A549 treated with dexamethasone at 1 μM for 4 hours (cell line): Measurements from ENCODE around the gene HARBI1. TPM values are rescaled to one million over a fixed set of nuclear protein-coding genes. Genes with fewer than 3 reads are reported as not detected.

Experiments used
- total RNA-seq: library from RNA; stranded (reverse); fragments of 200-300 nt; extraction: Qiagen RNA extraction; gene quantifications from 5 replicates; pipeline ENCODE4 v1.2.3, GENCODE V29; 2022

Gene HARBI1, protein sequence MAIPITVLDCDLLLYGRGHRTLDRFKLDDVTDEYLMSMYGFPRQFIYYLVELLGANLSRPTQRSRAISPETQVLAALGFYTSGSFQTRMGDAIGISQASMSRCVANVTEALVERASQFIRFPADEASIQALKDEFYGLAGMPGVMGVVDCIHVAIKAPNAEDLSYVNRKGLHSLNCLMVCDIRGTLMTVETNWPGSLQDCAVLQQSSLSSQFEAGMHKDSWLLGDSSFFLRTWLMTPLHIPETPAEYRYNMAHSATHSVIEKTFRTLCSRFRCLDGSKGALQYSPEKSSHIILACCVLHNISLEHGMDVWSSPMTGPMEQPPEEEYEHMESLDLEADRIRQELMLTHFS
- 4.7 to 6.2 TPM (median 5.5 TPM) in 5 replicates for total RNA-seq

DNA sequence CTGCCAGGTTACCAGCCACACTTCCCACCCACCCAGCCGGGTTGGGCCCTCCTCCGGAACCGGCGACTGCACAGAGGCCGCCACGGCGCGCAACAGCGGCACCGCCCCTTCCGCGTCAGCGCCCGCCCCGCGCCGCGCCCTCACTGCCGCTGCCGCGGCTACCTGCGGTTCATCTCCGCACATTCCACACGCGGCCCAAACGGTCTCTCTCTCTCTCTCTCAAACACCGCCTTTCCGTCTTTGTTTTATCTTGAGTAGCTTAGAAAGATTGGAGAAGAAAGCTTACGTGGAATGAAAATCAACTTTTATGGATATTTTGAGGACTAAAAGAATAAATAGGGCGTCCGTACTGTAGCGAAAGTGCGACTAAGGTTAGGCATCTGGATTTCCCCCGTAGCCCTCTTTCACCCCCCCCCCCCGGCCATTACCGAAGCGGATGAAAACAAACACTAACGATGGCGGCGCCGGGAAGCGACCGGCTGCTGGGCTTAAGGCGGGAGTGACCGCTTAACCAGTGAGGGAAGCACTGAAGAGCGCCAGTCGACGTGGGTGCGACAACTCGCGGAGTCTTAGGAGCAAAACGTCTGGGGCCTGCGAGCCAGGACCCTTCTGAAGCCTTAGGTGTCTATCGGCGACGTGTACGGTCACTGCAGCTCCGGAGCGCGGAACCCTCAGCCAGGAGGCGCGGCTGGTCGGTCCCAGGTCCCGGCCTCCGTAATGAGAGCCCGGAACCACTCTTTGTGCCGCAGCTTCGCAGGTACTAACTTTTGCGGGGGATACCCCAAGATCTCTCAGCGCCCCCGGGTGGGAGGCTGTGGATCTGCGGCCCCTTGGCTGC is at the start of gene HARBI1, which contains the start of gene ATG13:
TSS of gene HARBI1 (minus strand) at position 94 of the 838 bp plus-strand sequence. CDS start 990 bp downstream, outside the sequence.
TSS of gene ATG13 (plus strand) at position 420 of the 838 bp plus-strand sequence. CDS start 26,739 bp downstream, outside the sequence.

DNA sequence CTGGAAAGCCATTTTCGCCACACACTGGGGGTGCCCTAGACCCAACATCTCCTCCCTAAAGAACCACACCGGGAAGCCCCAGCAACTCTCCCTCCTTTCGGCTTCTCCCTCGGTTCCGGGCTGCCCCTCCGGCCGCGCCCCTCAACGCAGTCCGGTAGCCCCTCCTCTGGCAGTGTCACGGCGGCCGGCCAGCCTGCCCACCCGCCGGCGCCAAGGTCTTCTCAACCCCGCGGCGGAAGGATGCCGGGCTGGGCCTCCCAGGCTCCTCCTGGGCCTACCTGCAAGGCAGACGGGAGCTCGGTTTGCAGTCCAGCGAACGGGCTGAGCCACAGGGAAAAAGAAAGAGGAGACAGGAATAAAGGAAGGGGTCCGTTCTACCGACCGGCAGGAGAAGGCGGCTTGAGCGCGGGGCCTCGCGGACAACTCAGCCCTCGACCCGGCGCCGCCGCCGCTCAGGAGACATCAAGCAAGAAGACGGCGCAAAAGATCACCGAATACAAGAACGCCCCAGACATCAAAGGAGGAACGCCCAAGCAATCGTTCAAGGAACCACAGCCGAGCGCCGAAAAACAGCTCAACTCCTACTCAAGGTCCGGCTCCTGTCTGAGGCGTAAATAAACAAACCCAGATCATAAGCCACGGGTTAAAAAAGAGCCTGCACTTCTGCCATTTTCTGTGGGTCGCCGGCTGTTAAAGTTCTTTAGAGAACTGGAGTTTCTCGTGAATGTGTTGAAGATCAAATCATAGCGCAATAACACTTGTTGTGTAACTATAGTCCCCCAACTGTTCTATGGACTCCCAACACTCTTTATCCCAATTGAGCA is 23.3 kb downstream of the HARBI1 start, which contains the start of gene AMBRA1:
TSS of gene AMBRA1 (minus strand) at position 474 of the 824 bp plus-strand sequence. CDS start 45,643 bp downstream, outside the sequence.

Other genes starting within 250 kb of the HARBI1 start
- gene MDK, start 235.6 kb downstream of the HARBI1 start, total RNA-seq, result 14.5 to 20.6 TPM (median 20.0 TPM) in 5 replicates
- gene CHRM4, start 225.5 kb downstream of the HARBI1 start, total RNA-seq, result 0.48 to 0.80 TPM (median 0.63 TPM) in 5 replicates
- gene AMBRA1, start 23.2 kb downstream of the HARBI1 start, total RNA-seq, result 13.3 to 20.4 TPM (median 19.2 TPM) in 5 replicates
- gene ATG13, start 326 bp upstream of the HARBI1 start, total RNA-seq, result 45.7 to 53.8 TPM (median 49.5 TPM) in 5 replicates
- 52.9 to 68.8 TPM (median 66.1 TPM) in 5 replicates for gene ARHGAP1, start 83.4 kb upstream of the HARBI1 start, total RNA-seq
- gene ZNF408, start 83.8 kb upstream of the HARBI1 start, total RNA-seq, result 16.6 to 19.1 TPM (median 18.6 TPM) in 5 replicates
- 2.0 to 2.9 TPM (median 2.1 TPM) in 5 replicates for gene F2, start 102.0 kb upstream of the HARBI1 start, total RNA-seq
- gene CKAP5, start 229.1 kb upstream of the HARBI1 start, total RNA-seq, result 67.2 to 80.9 TPM (median 74.0 TPM) in 5 replicates